Loucy (cell line): ENCODE data around the gene SIRPB2.

Source experiments
- CTCF ChIP-seq: fragments of 200-600 bp; sonication (generic); conservative IDR thresholded peaks from 2 replicates; pipeline ENCODE4 v1.5.1; 2014; ENCODE audit warnings: mild to moderate bottlenecking, antibody characterized with exemption, low read length
- EZH2phosphoT487 ChIP-seq: fragments of 200-600 bp; IDR thresholded peaks from 2 replicates; pipeline ENCODE4 v1.6.1; 2018; ENCODE audit warnings: antibody characterized with exemption, mild to moderate bottlenecking, moderate library complexity, borderline replicate concordance

GRCh38 chr20:1446536-1446935, 44.7 kb downstream of the SIRPB2 start:
- no peak for TF ChIP-seq EZH2phosphoT487
- TF ChIP-seq CTCF: no peak
